Measurements from ENCODE around the gene ELOVL1.

The ELOVL1 gene

DNA sequence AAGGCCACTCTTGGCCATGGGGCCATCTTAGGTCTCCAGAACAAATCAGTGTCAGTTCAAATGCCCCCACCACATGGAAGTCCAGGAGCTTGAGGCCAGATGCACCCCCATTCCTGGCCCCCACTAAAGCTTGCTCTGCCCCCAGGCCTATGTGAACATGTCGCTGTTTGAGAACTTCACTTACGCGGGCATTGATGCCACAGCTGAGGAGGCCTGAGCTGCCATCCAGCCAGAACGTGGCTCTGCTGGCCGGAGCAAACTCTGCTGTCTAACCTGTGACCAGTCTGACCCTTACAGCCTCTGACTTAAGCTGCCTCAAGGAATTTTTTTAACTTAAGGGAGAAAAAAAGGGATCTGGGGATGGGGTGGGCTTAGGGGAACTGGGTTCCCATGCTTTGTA lies 45.3 kb downstream of the ELOVL1 start:
- DNase-seq: no peak

DNA sequence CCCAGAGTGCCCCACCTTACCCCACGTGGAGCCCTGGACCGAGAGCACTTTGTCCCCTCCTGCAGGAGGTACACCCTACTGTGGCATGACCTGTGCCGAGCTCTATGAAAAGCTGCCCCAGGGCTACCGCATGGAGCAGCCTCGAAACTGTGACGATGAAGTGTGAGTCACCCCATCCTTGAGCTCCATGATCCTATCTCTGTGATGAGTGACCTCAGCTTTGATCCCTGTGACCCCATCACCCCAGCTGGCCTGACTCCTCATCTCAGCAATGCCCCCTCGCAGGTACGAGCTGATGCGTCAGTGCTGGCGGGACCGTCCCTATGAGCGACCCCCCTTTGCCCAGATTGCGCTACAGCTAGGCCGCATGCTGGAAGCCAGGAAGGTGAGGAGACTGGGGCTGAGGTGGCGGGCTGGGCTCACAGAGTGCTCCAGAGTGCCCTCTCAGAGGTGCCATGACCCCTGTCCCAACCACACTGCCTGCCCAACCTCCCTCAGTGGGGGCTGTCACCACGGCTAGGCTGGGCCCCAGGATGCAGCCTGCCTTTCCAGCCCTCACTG lies 46.4 kb downstream of the ELOVL1 start:
- DNase-seq: no peak

- no peak for DNase-seq
These were observed 48.0 kb downstream of the ELOVL1 start for GRCh38 chr1:43319766-43320165.

DNA sequence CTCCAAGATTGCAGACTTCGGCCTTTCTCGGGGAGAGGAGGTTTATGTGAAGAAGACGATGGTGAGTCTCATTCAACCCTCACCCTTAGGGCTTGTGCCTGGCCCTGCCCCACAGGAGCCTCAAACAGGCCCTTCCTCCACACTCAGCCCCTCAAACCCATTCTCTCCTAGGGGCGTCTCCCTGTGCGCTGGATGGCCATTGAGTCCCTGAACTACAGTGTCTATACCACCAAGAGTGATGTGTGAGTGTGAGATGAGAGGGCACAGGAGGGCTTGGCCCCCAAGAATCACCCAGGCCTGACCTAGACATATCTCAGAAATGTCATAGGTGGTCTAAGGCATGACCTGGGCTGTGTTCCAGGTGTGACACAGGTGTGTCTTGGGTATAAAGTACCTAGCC lies 48.5 kb downstream of the ELOVL1 start:
- DNase-seq: no peak

- no peak for DNase-seq
These were observed 49.0 kb downstream of the ELOVL1 start for GRCh38 chr1:43318831-43319230.

DNA sequence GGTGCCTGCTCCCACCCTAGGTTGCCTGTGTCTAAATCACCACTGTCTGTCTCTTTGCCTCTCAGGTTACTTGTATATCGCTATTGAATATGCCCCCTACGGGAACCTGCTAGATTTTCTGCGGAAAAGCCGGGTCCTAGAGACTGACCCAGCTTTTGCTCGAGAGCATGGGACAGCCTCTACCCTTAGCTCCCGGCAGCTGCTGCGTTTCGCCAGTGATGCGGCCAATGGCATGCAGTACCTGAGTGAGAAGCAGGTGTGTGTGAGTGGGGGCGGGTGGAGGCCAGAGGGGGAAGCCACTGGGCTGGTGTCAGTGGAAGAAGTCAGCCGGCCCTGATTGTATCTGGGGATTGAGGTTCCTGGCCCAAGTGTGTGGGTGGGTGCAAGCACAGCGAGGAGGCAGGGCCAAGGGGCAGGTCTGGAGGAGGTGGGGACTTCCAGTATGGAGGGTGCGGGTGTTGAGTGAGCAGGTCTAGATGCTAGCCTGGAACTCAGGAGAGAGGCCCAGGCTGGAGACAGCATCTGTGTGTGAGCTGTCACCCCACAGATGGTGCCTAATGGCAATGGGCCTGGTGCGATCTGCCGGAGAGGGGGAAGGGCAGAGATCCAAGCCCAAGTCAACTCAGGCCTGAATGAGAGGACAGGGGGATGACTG lies 49.9 kb downstream of the ELOVL1 start:
- no peak for DNase-seq

DNA sequence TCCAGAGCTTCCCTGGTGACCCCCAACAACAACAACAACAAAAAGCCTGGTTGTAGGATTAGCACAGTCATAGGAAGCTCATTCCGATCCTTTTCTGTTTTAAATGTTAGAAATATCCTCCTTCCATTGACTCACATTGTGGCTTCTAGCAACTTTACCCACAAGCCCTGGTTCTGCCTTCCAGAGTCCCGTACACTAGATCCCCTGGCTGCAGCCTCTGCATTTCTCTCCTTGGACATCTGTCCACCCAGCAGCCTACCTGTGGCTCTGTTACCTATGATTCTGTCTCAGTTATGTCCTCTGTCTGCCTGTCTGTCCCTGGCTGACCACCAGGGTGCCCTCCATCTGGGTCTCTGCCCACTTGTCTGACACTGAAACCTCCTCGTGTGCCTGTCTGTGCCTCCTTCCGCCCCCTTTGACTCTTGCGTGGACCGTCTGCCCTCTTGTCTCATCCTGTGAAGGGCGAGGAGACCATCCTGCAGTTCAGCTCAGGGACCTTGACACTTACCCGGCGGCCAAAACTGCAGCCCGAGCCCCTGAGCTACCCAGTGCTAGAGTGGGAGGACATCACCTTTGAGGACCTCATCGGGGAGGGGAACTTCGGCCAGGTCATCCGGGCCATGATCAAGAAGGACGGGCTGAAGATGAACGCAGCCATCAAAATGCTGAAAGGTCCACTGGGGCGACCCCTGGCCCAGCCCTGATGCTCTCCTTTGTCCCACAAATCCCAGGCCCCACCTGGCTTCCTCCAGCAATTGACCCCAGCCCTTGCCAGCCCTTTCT lies 50.9 kb downstream of the ELOVL1 start:
- DNase-seq: no peak

DNA sequence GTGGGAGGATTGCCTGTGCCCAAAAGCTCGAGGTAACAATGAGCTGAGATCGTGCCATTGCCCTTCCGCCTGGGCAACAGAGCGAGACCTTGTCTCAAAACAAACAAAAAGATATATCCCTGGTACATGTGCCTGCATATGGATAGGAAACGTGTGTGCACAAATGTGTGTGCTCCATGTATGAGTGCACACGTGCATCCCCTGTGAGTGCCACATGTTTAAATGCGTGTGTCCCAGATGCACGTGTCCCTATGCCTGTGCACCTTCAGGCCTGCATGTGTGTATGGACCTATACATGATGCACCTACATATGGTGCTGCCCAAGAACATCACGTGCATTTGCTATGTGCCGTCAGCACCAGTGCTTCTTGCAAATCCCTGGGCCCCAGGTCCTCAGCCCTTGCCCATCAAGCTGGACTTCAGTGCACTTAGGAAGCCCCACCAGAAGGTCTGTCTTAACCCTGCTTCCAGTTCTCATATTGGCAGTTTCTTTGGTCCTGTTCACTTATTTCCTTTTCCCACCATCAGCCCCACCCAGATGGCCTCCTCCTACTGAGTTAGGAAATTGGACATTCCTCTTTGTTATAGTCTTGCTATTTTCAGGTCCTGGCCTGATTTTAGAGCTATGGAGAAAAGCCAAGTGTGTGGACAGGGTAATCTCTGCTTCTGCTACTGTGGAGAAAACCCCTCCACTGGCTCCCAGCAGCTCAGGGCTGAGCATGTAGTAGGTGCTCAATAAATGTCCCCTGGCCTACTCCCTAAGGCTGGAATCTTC lies 51.7 kb downstream of the ELOVL1 start:
- no peak for DNase-seq

- DNase-seq: no peak
These were observed 52.3 kb downstream of the ELOVL1 start for GRCh38 chr1:43315481-43315880.

DNA sequence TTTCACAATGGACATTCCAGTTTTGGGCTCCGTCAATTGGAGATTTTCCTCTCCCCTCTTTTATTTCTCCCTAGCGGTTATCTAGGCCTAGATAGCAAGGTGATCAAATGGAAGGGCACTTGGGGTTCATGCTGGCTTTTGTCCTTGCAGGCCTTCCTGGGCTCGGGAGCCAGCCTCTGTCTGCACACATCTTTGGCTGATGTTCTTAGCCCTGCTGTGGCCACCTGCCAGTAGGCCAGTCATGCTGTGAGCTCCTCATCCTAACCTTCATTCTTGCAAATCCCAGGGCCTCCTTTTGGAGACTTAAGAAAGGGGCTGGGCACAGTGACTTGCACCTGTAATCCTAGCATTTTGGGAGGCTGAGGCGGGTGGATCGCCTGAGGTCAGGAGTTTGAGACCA lies 53.6 kb downstream of the ELOVL1 start:
- DNase-seq: no peak

- DNase-seq: no peak
These were observed 54.0 kb downstream of the ELOVL1 start for GRCh38 chr1:43313771-43314170.

Measured in NCI-H1417 treated with DMSO at 0.1 percent for 48 hours (cell line).